ENCODE results near the gene C17orf58.
A peak's percentile ranks its signal among the peaks of the same experiment; 100 is the strongest.
"Not testable (repeated sequence)": the region's sequence is repeated elsewhere in the genome, so short reads cannot be mapped to it uniquely, and the experiment has no call there.

The C17orf58 gene

GRCh38 chr17:67996301-67997171 lies at the start of gene C17orf58:
TSS of gene C17orf58 (minus strand) at chr17:67996469. CDS start at chr17:67996198, 271 bp downstream.
- DNase-seq (ENCODE audit: low read depth): peak; percentile 37

GRCh38 chr17:68036304-68037147 lies 40.3 kb upstream of the C17orf58 start:
- DNase-seq (ENCODE audit: low read depth): no peak

GRCh38 chr17:68035523-68036303 lies 39.4 kb upstream of the C17orf58 start, which contains the start of gene KPNA2:
TSS of gene KPNA2 (plus strand) at chr17:68035735. CDS start at chr17:68037133, 1,398 bp downstream.
- peak; percentile 99 for DNase-seq (ENCODE audit: low read depth)

GRCh38 chr17:68035131-68035522 lies 38.9 kb upstream of the C17orf58 start:
- no peak for DNase-seq (ENCODE audit: low read depth)

- no peak for DNase-seq (ENCODE audit: low read depth)
These were observed 38.1 kb upstream of the C17orf58 start for GRCh38 chr17:68034452-68034776.

GRCh38 chr17:68033636-68034451 lies 37.6 kb upstream of the C17orf58 start:
- peak; percentile 69 for DNase-seq (ENCODE audit: low read depth)

- no peak for DNase-seq (ENCODE audit: low read depth)
These were observed 33.4 kb upstream of the C17orf58 start for GRCh38 chr17:68029512-68030215.

- not testable (repeated sequence) for DNase-seq (ENCODE audit: low read depth)
These were observed 26.3 kb upstream of the C17orf58 start for GRCh38 chr17:68022547-68022946.

GRCh38 chr17:68021963-68022362 lies 25.7 kb upstream of the C17orf58 start:
- DNase-seq (ENCODE audit: low read depth): no peak

GRCh38 chr17:68020791-68021190 lies 24.5 kb upstream of the C17orf58 start:
- DNase-seq (ENCODE audit: low read depth): not testable (repeated sequence)

GRCh38 chr17:68020409-68020756 lies 24.1 kb upstream of the C17orf58 start:
- no peak for DNase-seq (ENCODE audit: low read depth)

- peak; percentile 95 for DNase-seq (ENCODE audit: low read depth)
These were observed 23.6 kb upstream of the C17orf58 start for GRCh38 chr17:68019675-68020408.

- DNase-seq (ENCODE audit: low read depth): no peak
These were observed 23.0 kb upstream of the C17orf58 start for GRCh38 chr17:68019336-68019674.

- not testable (repeated sequence) for DNase-seq (ENCODE audit: low read depth)
These were observed 22.2 kb upstream of the C17orf58 start for GRCh38 chr17:68018493-68018892.

GRCh38 chr17:68016838-68017237 lies 20.6 kb upstream of the C17orf58 start:
- no peak for DNase-seq (ENCODE audit: low read depth)

GRCh38 chr17:68015081-68015723 lies 18.9 kb upstream of the C17orf58 start:
- DNase-seq (ENCODE audit: low read depth): no peak

GRCh38 chr17:68013385-68013784 lies 17.1 kb upstream of the C17orf58 start:
- DNase-seq (ENCODE audit: low read depth): no peak

GRCh38 chr17:68011199-68011665 lies 15.0 kb upstream of the C17orf58 start:
- DNase-seq (ENCODE audit: low read depth): peak; percentile 65

- DNase-seq (ENCODE audit: low read depth): no peak
These were observed 10.5 kb upstream of the C17orf58 start for GRCh38 chr17:68006797-68007196.
